K562 (cell line): Measurements from ENCODE around the gene SIRPG. TPM values are rescaled to one million over a fixed set of nuclear protein-coding genes. Genes with fewer than 3 reads are reported as not detected.

Source experiments
- ELK1 ChIP-seq: sonication (generic); formaldehyde crosslinking; IDR thresholded peaks from 2 replicates; pipeline ENCODE4 v1.8.1; 2022; ENCODE audit warnings: missing genetic modification reagents
- polyA plus RNA-seq, 8 experiments: library from polyadenylated mRNA; depleted of rRNA in 4 of 8; stranded (reverse) in 5 of 8; unstranded in 3 of 8; fragments of >200 nt; fragmentation: Nextera tagmentation in 2 of 8; fragmentation: Illumina TruSeq in 1 of 8; extraction: Ambion mirVana in 2 of 8; extraction: Trizol in 1 of 8; gene quantifications; 2 replicates each; pipeline versions ENCODE4 v1.2.1 to v1.2.3, GENCODE V29; 2011 to 2014; ENCODE audit warnings: inconsistent platforms in 1 of 8, missing spikeins in 1 of 8
- total RNA-seq, 7 experiments: library from RNA; depleted of rRNA in 6 of 7; stranded (reverse); fragments of >200 nt in 6 of 7; fragmentation: Illumina TruSeq in 2 of 7; extraction: Trizol in 2 of 7; gene quantifications; 2 replicates each; pipeline versions ENCODE4 v1.2.1 to v1.2.3, GENCODE V29; 2011 to 2021; ENCODE audit warnings: low replicate concordance in 1 of 7
- TF ChIP-seq, protein P1 (sequence below): fragments of 200-600 bp; sonication (generic); IDR thresholded peaks from one replicate; pipeline ENCODE4 v1.6.1; 2012; ENCODE audit warnings: mild to moderate bottlenecking, low read depth, low read length, inconsistent platforms

SIRPG gene
- total and polyA plus RNA-seq, 9 of the 15 experiments (the other 6 are each of a cell fraction or from before 2014, with no cell fraction given) = not detected

DNA sequence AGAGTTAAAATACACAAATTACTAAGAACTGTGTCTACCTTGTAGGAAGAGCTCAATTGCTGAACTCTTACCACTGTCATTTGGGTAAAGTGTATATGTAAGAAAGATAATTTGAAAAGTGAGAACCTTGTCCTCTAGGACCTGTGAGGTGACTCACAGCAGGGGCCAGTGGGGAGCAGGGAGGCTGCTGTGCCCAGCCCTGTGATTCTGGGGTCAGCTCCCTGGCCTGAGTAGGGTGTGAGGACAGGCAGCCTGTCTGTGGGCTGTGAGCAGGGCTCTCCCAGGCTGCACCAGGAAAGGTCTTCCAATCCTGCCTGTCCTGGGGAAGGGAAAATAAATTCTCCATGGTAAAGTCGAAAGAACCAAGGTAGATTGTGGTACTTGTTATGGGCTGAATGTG, 27.3 kb upstream of the SIRPG start (continued):
- TF ChIP-seq, protein P1, sequence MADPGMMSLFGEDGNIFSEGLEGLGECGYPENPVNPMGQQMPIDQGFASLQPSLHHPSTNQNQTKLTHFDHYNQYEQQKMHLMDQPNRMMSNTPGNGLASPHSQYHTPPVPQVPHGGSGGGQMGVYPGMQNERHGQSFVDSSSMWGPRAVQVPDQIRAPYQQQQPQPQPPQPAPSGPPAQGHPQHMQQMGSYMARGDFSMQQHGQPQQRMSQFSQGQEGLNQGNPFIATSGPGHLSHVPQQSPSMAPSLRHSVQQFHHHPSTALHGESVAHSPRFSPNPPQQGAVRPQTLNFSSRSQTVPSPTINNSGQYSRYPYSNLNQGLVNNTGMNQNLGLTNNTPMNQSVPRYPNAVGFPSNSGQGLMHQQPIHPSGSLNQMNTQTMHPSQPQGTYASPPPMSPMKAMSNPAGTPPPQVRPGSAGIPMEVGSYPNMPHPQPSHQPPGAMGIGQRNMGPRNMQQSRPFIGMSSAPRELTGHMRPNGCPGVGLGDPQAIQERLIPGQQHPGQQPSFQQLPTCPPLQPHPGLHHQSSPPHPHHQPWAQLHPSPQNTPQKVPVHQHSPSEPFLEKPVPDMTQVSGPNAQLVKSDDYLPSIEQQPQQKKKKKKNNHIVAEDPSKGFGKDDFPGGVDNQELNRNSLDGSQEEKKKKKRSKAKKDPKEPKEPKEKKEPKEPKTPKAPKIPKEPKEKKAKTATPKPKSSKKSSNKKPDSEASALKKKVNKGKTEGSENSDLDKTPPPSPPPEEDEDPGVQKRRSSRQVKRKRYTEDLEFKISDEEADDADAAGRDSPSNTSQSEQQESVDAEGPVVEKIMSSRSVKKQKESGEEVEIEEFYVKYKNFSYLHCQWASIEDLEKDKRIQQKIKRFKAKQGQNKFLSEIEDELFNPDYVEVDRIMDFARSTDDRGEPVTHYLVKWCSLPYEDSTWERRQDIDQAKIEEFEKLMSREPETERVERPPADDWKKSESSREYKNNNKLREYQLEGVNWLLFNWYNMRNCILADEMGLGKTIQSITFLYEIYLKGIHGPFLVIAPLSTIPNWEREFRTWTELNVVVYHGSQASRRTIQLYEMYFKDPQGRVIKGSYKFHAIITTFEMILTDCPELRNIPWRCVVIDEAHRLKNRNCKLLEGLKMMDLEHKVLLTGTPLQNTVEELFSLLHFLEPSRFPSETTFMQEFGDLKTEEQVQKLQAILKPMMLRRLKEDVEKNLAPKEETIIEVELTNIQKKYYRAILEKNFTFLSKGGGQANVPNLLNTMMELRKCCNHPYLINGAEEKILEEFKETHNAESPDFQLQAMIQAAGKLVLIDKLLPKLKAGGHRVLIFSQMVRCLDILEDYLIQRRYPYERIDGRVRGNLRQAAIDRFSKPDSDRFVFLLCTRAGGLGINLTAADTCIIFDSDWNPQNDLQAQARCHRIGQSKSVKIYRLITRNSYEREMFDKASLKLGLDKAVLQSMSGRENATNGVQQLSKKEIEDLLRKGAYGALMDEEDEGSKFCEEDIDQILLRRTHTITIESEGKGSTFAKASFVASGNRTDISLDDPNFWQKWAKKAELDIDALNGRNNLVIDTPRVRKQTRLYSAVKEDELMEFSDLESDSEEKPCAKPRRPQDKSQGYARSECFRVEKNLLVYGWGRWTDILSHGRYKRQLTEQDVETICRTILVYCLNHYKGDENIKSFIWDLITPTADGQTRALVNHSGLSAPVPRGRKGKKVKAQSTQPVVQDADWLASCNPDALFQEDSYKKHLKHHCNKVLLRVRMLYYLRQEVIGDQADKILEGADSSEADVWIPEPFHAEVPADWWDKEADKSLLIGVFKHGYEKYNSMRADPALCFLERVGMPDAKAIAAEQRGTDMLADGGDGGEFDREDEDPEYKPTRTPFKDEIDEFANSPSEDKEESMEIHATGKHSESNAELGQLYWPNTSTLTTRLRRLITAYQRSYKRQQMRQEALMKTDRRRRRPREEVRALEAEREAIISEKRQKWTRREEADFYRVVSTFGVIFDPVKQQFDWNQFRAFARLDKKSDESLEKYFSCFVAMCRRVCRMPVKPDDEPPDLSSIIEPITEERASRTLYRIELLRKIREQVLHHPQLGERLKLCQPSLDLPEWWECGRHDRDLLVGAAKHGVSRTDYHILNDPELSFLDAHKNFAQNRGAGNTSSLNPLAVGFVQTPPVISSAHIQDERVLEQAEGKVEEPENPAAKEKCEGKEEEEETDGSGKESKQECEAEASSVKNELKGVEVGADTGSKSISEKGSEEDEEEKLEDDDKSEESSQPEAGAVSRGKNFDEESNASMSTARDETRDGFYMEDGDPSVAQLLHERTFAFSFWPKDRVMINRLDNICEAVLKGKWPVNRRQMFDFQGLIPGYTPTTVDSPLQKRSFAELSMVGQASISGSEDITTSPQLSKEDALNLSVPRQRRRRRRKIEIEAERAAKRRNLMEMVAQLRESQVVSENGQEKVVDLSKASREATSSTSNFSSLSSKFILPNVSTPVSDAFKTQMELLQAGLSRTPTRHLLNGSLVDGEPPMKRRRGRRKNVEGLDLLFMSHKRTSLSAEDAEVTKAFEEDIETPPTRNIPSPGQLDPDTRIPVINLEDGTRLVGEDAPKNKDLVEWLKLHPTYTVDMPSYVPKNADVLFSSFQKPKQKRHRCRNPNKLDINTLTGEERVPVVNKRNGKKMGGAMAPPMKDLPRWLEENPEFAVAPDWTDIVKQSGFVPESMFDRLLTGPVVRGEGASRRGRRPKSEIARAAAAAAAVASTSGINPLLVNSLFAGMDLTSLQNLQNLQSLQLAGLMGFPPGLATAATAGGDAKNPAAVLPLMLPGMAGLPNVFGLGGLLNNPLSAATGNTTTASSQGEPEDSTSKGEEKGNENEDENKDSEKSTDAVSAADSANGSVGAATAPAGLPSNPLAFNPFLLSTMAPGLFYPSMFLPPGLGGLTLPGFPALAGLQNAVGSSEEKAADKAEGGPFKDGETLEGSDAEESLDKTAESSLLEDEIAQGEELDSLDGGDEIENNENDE = no peak
- no peak for TF ChIP-seq ELK1 (CRISPR knock-in tag)
